Measurements from ENCODE around the gene ZNF749.

ZNF749 gene

DNA sequence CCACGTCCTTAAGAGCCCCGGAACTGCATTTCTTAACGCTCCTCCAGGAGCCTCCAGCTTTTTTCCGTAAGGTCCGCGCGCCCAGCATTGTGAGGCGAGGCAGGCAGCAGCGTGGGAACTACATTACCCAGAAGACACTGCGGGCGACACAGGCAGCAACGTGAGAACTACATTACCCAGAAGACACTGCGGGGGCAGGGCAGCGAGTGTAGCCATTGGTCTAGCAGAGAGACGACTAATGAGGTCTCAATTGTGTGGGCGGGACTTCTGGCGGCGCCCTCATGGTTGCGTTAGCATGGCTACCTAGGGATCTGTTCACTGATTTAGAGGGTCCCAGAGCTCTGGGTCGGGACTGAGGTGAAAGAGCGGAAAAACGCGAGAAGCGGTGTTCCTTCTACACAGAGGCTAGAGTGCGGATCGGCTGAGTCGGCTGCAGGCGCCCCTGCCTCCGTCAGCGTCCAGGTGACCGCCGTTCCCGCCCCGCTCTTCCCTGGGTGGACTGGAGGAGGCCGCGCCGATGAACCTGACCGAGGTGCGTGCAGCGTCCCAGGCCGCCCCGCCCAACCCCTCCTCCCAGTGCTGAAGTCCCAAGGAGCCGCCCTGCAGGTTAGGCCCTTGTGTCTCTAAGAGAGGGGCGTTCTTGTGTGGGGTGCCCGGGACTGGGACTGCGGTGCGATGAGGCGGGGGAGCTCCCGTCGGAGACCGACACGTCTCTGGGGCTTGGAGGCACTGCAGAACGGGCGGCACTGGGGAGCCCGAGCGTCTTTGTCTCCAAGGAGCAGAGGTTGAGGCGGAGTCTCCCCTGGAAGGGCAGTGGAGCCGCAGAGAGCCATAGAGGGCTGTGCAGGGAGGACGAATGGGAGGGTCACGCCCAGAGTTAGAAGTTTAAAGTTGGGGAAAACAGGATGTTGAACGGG, at the start of gene ZNF749:
TSS of gene ZNF749 (plus strand) at position 264 of the 917 bp plus-strand sequence. CDS start at position 518, 254 bp downstream.
- peak; percentile 84 to 94 (median 92) for DNase-seq (ENCODE audit: low read depth in 4 of 4, low spot score in 1 of 4)

DNA sequence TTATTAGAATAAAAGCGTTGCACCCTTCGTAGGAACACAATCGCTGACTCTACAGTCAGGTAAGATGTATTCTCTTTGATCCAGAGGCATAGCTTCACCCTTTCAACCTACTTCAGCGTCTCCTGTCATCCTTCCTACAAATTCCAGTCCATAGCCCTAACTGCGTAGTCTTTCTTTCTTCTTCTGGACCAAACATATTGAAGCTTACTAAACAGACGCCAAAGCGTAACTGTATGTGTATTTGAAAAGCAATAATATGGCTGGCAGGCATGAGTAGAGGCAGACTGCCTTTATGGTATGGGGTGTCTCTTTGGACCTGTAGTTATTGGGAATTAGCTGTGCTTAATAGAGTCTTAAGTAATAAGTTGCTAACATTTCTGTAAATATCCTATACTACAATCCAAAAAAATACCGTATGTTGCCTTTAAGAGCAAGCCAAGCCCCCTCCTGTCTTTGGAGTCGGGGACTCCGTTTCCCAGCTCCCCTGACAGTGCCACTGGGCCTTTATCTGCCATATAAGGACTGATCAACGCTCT, 45.9 kb upstream of the ZNF749 start:
- DNase-seq (ENCODE audit: low read depth in 4 of 4, low spot score in 1 of 4), result no peak

DNA sequence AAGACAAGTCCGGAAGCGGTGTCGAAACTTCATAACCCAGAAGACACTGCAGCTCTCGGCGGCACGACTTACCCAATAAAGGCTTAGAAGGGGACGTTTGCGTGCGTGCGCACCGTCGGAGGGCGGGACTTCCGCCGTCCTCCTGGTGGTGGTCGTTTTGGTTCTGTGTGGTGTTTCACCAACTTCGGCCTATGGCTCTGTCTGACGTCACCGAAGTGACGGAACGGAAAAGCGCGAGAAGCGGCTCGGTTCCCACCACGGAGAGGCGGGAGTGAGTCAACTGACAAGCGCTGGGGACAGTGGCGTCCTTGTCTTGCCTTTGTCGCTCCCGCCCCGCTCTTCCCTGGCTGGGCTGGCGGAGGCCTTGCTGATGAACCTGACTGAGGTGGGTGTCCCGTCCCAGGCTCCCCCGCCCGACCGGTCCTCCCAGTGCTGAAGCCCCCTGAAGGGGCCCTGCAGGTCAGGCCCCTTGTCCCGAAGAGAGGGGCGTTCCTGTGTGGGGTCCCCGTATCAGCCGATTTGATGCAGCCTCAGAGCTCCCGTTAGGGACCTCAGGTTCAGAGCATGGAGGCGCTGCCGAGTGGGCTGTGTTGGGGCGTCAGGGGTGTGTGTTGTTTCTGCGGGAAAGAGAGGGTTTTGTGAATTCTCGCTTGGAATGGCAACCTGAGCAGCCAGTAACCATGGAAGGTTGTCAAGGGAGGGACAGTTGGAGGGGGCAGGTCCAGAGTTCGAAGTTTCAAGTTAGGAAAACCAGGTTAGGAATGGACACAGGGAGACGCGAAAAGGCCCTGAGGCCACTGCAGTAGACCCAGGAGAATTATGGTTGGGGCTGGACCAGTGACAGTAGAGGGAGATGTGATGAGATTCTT, 45.2 kb upstream of the ZNF749 start, which contains the start of gene ZNF548:
TSS of gene ZNF548 (plus strand) at position 125 of the 869 bp plus-strand sequence. CDS start at position 371, 246 bp downstream.
- peak; percentile 88 to 96 (median 92) for DNase-seq (ENCODE audit: low read depth in 4 of 4, low spot score in 1 of 4)

DNA sequence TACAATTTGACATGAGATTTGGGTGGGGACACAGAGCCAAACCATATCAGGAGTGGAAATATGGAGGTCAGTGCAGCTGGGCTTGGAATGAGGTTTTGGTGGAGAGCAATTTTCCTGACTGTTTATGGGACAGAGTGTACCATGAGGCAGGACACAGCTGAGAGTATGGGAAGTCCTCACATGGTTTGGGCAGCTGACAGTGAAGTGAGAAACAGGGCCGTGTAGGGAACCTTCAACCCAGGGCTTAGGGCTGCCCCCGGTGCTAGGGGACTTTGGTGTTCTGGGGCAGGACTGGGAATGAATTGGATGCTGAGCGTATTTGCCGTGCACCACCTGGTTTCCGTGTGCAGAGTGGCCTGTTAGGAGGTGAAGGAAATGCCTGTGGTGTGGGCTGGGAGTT, 39.4 kb upstream of the ZNF749 start:
- DNase-seq (ENCODE audit: low read depth in 4 of 4, low spot score in 1 of 4), result no peak

DNA sequence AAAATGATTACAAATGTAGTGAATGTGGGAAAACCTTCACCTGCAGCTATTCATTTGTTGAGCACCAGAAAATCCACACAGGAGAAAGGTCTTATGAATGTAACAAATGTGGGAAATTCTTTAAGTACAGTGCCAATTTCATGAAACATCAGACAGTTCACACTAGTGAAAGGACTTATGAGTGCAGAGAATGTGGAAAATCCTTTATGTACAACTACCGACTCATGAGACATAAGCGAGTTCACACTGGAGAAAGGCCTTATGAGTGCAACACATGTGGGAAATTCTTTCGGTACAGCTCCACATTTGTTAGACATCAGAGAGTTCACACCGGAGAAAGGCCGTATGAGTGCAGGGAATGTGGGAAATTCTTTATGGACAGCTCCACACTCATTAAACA, 36.3 kb upstream of the ZNF749 start:
- no peak for DNase-seq (ENCODE audit: low read depth in 4 of 4, low spot score in 1 of 4)

DNA sequence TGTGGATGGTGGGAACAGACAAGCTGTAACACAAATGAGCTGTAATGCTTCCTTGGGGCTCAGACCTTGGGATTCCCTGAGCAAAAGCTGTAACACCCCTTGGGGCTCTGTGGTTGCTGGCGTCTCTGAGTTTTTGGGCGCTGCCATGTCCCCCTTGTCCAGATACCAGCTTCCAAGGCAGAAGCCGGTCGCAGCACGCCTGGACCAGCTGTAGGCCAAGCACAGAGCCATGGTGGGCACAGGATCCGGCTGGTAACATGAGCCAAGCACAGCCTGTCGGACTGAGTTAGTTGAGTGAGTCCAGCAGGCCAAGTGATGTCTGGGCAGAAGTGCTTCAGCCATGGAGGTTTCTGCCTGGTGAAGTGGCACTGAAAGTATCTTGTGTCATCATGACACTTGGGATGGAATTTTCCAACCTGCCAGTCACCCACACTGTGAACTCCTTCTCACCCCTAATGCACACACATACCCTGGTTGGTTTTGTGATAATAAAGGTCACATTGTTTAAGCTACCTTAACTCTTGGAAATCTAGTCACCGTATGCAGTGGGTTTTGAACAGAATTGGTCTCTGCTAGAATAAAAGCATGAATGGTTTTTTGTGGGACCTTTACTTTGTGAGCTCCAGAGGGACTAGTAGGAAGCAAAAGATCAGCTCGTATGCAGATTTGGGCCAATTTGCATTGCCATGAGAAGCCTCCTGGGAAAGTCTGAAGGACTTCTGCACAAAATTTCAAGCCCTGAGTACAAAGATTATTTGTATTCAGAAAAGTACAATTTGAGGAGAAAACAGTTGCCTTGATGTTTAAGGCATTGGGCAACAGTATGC, 31.2 kb upstream of the ZNF749 start:
- DNase-seq (ENCODE audit: low read depth in 4 of 4, low spot score in 1 of 4), result no peak

DNA sequence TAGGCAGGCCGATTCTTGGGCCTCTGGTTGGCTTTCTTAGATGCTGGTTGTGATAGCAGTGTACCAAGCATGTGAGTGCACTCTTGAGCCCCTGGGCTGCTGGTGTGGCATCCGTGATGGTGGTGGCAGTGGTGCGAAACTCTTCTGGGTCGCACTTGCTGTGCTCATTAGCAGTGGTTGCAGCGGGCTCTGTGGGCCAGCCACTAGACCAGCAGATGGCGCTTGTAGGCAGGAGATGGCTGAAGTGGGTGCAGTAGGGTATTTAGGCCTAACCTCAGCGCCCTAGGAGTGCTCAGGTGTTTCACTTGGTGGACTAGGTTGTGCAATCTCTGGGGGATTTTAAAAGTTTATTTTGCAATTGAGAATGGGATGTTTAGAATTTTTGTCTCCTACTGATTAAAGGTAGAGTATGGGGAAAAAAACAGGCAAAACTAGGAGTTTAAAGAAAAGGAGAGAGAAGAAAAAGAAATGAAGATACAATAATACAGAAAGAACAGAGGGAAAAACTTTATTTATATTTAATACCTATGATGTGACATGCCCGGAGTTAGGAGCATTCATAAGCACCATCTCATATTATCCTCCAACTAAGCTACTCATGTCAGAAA, 28.5 kb upstream of the ZNF749 start:
- peak in 3 of 4 experiments; percentile 36 to 61 (median 42) for DNase-seq (ENCODE audit: low read depth in 4 of 4, low spot score in 1 of 4)

DNA sequence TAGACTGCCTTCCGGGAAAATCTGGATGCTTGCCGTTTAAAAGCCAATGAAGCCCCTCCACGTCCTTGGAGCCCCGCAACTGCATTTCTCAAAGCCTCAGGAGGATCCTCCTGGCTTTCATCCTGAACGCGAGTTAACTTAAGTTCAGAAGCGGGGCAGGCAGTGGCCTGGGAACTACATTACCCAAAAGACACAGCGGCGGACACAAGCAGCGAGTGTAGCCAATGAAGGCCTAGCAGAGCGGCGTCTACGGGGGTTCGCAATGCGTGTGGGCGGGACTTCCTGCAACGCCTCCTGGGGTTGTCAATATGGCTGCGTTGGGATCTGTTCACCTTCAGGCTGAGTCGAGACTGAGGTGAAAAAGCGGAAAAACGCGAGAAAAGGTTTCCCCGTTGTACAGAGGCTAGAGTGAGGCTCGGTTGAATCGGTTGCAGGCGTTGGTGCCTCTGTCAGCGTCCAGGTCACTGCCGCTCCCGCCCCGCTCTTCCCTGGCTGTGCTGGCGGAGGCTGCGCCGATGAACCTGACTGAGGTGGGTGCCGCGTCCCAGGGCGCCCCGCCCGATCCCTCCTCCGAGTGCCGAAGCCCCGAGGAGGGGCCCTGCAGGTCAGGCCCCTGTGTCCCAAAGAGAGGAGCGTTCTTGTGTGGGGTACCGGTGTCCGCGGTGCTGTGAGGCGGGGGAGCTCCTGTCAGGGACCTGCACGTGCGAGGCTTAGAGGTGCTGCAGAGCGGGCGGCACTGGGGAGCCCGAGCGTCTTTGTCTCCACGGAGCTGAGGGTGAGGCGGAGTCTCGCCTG, 24.1 kb upstream of the ZNF749 start, which contains the start of gene ZNF17:
TSS of gene ZNF17 (plus strand) at position 285 of the 795 bp plus-strand sequence. CDS start 2,455 bp downstream, outside the sequence.
- DNase-seq (ENCODE audit: low read depth in 4 of 4, low spot score in 1 of 4), result peak; percentile 76 to 90 (median 88)

DNA sequence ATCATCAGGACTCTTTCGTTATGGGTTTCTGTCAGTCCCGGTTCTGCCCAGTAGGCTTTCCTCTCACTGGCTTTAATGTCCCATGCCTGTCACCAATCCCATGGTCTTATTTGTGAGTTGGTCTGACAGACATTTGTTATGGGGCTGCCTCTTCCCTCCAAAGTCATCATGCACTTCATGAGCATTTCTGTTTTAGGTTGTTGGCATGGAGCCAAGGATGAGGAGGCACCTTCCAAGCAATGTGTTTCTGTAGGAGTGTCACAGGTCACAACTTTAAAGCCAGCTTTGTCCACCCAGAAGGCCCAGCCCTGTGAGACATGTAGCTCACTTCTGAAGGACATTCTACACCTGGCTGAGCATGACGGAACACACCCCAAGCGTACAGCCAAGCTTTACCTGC, 15.7 kb upstream of the ZNF749 start:
- DNase-seq (ENCODE audit: low read depth in 4 of 4, low spot score in 1 of 4), result no peak

DNA sequence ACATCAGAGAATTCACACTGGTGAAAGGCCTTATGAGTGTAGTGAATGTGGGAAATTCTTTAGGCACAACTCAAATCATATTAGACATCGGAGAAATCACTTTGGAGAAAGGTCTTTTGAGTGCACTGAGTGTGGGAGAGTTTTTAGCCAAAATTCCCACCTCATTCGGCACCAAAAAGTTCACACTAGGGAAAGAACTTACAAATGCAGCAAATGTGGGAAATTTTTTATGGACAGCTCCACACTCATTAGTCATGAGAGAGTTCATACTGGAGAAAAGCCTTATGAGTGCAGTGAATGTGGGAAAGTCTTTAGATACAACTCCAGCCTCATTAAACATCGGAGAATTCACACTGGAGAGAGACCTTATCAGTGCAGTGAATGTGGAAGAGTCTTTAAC, 14.1 kb upstream of the ZNF749 start:
- no peak for DNase-seq (ENCODE audit: low read depth in 4 of 4, low spot score in 1 of 4)

DNA sequence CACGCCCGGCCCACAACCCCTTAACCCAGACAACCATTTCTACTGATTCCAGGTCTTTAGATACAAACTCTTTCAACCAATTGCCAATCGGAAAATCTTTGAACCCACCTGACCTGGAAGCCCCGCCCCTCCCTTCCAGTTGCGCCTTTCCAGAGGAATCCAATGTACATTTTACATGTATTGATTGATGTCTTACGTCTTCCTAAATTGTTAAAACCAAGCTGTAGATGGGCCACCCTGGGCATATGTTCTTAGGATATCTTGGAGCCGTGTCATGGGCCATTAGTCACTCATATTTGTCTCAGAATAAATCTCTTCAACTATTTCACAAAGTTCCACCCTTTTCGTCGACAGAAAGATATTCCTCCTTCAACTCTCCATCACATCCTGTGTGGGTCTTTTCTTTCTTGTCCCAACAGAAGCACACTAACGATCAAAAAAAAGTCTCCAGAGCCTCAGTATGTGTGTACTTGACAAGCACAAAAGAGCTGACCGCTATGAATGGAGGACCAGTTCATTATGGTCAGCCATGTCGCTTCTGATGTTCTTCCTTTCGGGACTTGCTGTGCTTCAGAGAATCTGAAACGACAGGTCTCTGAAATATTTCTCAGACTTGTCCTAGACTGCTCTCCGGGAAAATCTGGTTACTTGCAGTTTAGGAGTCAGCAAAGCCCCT, 601 bp upstream of the ZNF749 start:
- peak in 1 of 4 experiments; percentile 3 for DNase-seq (ENCODE audit: low read depth in 4 of 4, low spot score in 1 of 4)

DNA sequence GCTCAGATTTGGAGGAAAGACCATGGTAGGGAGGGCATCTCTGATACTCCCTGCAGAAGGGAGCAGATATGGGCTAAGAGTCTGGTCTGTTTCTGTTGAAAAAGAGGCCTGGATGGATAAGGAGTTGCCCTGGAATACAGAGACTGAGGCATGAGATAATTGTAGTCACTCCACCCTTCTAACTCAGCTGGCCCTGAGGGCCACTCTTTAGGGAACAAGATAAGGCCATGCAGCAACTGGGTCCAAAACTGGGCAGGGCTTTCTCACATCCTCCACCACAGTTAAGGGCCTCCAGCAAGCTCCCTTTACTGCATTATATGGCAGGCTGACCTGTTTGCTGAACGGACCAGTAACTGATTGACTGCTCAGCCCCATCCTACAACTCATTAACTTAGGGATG, 1.3 kb downstream of the ZNF749 start:
- no peak for DNase-seq (ENCODE audit: low read depth in 4 of 4, low spot score in 1 of 4)

DNA sequence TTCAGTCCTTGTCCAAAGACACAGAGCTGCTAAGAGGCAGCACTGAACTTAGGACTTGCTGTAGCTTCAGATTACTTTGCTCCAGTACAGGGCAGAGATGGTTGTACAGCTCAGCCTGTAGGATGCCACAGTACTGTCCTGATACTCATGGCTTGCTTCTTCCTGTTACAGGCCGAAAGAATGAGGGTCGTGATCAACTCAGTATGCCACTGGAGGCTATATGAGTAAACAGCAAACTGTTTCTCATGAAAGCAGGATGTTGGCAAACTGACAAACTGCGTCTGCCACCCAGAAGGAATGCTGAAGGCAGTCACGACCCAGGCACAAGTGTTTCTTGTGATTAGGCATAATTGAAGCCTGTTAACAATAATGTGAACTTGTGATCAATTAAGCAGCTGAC, 2.8 kb downstream of the ZNF749 start:
- no peak for DNase-seq (ENCODE audit: low read depth in 4 of 4, low spot score in 1 of 4)

DNA sequence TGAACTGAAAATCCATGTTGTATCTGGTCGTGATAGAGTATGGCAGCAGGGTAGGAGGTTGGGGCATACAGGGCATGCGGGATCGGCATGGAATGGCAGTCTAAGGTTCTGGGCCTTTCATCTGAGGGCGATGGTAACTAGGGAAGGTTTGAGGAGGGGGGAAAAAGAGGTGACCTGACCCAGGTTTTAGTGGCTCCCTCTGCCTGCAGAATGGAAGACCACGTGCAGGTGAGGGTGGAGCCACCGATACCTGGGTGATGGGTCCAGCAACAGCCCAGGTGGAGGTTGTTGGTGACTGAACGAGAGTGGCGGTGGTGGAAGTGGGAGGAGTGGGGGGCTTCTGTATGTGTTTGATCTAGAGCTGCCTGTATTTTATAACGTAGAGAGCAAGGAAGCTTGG, 3.8 kb downstream of the ZNF749 start:
- DNase-seq (ENCODE audit: low read depth in 4 of 4, low spot score in 1 of 4), result no peak

DNA sequence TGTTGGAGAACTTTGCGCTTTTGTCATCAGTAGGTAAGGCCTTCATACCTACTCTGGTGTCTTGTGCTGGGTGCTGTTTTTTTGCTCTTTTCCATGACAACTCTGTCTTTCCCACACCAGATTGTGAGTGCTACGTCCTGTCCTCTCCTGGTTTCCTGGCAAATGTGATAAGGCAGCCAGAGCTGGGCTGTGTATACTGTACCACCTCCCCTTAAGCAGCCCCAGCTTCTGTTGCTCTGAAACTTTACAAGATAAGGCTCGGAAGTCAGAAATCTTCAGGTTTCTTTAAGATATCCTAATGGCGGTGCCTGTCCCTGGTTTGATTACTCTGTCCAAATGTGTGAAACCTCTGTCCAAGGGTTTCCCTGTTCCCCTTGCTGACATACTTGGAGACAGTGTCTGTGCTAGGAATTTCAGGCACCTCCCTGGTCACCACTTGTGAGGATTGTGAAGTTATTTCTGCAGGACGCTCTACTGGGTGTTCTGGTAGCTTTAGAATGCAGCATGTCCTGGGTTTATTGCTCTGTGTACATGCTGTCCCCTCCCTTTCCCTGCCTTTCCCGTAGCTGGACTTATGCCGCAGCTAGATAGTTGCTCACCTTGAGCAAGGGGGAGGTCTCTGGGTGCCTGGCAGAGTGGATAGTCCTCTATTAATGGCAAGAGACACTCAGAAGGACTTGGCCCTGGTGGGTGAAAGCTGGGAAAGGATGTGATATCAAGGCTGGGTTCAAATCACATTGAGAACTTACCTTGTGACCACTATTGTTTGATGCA, 7.0 kb downstream of the ZNF749 start:
- DNase-seq (ENCODE audit: low read depth in 4 of 4, low spot score in 1 of 4), result no peak

DNA sequence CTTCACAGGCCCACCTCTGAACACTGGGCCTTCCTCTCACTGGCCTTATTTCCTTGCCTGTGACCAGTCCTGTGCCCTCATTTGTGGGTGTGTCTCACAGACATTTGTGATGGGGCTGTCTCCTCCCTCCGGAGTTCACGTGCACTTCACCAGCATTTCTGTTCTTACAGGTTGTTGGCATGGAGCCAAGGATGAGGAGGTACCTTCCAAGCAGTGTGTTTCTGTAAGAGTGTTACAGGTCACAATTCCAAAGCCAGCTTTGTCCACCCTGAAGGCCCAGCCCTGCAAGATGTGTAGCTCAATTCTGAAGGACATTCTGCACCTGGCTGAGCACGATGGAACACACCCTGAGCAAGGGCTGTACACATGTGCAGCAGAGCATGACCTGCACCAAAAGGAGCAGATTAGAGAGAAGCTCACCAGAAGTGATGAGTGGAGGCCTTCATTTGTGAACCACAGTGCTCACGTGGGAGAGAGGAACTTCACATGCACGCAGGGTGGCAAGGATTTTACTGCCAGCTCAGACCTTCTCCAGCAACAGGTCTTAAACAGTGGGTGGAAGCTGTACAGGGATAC, 8.1 kb downstream of the ZNF749 start:
- DNase-seq (ENCODE audit: low read depth in 4 of 4, low spot score in 1 of 4), result no peak

DNA sequence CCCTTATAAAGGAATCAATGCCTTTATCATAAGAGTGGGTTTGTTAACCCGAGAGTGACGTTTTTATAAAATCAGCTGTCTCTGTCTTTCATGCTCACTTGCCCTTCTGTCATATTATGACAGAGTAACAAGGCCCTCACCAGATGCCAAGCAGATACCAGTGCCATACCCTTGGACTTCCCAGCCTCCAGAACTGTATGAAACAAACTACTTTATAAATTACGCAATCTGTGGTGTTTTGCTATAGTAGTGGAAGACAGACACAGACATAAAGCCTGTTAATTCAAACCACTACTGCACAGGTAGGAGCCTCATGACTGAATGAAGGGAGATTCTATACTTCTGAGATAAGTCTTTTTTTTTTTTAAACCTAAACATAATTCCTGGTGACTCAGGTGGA, 17.2 kb downstream of the ZNF749 start:
- no peak for DNase-seq (ENCODE audit: low read depth in 4 of 4, low spot score in 1 of 4)
